Activated CD4-positive, alpha-beta memory T cell treated with anti-CD3 and anti-CD28 coated beads for 36 hours (primary cell): ENCODE data around the gene FGF18. TPM values are rescaled to one million over a fixed set of nuclear protein-coding genes. Genes with fewer than 3 reads are reported as not detected.
A peak's percentile ranks its signal among the peaks of the same experiment; 100 is the strongest.

ENCODE experiments used
- CTCF ChIA-PET: fragments of 350-600 bp; sonication (Branson Sonifier 250); formaldehyde crosslinking; loops from one replicate; lab custom pipeline; 2021; ENCODE audit warnings: antibody characterized with exemption, inconsistent platforms; lab: Charles Lee
- POLR2A ChIA-PET: fragments of 350-600 bp; sonication (Branson Sonifier 250); formaldehyde crosslinking; loops from one replicate; lab custom pipeline; 2021; ENCODE audit warnings: antibody characterized with exemption; lab: Charles Lee
- DNase-seq: peaks from one replicate; pipeline ENCODE4 v3.0.0-alpha.2; 2020
- H3K27ac Mint-ChIP-seq: one replicate; pipeline ENCODE4 v1.8.0; 2021; ENCODE audit warnings: mixed read lengths
- H3K27me3 Mint-ChIP-seq: one replicate; pipeline ENCODE4 v1.8.0; 2021; ENCODE audit warnings: mixed read lengths
- H3K36me3 Mint-ChIP-seq: one replicate; pipeline ENCODE4 v1.8.0; 2021; ENCODE audit warnings: mixed read lengths
- H3K4me1 Mint-ChIP-seq: one replicate; pipeline ENCODE4 v1.8.0; 2021; ENCODE audit warnings: low read depth, mixed read lengths
- H3K4me3 Mint-ChIP-seq: one replicate; pipeline ENCODE4 v1.8.0; 2021; ENCODE audit warnings: mild to moderate bottlenecking, mixed read lengths
- H3K9me3 Mint-ChIP-seq: one replicate; pipeline ENCODE4 v1.8.0; 2021; ENCODE audit warnings: mixed read lengths
- intact Hi-C: fragments of 100-400 bp; cut with micrococcal nuclease; formaldehyde crosslinking; loops from one replicate; pipeline ENCODE4 v1.15.1; 2023
- total RNA-seq, 2 experiments: library from RNA; stranded (reverse); gene quantifications; one replicate each; pipeline ENCODE4 v1.2.3, GENCODE V29; 2021

The FGF18 gene
- total RNA-seq, 2 experiments from 2014 or later: 0.10 TPM; not detected in 1

- intact Hi-C loops: loop anchor here (10.0 kb wide), 2 partner anchors 190 to 630 kb away; no protein-coding TSS in a partner anchor
- H3K4me1 Mint-ChIP-seq: peaks cover 16% of the 10 kb centered on the region
- H3K27me3 Mint-ChIP-seq: peaks cover 2% of the 10 kb centered on the region
- no peak overlapping the region for H3K27ac Mint-ChIP-seq
- ChIA-PET CTCF (no interaction called here), POLR2A (interaction anchor here (1.4 kb wide), 1 partner anchor 16 kb away, joined by 3 read pairs; no protein-coding TSS in a partner anchor)
- peaks cover 27% of the 10 kb centered on the region for H3K36me3 Mint-ChIP-seq
- no peak for DNase-seq
- H3K4me3 Mint-ChIP-seq: no peak overlapping the region
- no peaks in the 10 kb centered on the region for H3K9me3 Mint-ChIP-seq
These were observed 4.2 kb upstream of the FGF18 start for GRCh38 chr5:171415115-171415730.

GRCh38 chr5:171416160-171417049, 3.0 kb upstream of the FGF18 start:
- Mint-ChIP-seq H3K4me1 (peaks cover 16% of the 10 kb centered on the region), H3K36me3 (peaks cover 18% of the 10 kb centered on the region), H3K27ac (no peak overlapping the region), H3K4me3 (no peak overlapping the region), H3K27me3 (peaks cover 10% of the 10 kb centered on the region), H3K9me3 (no peaks in the 10 kb centered on the region)
- ChIA-PET POLR2A (interaction anchor here (1.4 kb wide), 1 partner anchor 17 kb away, joined by 3 read pairs; no protein-coding TSS in a partner anchor), CTCF (no interaction called here)
- no peak for DNase-seq
- intact Hi-C loops: loop anchor here (10.0 kb wide), 2 partner anchors 188 to 628 kb away; no protein-coding TSS in a partner anchor

- CTCF ChIA-PET: interaction anchor here (0.7 to 3.7 kb wide), 21 partner anchors 13 to 1279 kb away, joined by 3 to 25 read pairs (median 4); partner anchors contain the start of gene FBXW11
- POLR2A ChIA-PET: interaction anchor here (0.9 to 1.0 kb wide), 2 partner anchors 10 to 488 kb away, joined by 3 read pairs; no protein-coding TSS in a partner anchor
- H3K27ac Mint-ChIP-seq: no peak overlapping the region
- peak overlapping the region; percentile 52 for H3K4me3 Mint-ChIP-seq
- peaks cover 1% of the 10 kb centered on the region for H3K36me3 Mint-ChIP-seq
- peaks cover 12% of the 10 kb centered on the region for H3K4me1 Mint-ChIP-seq
- intact Hi-C loops: loop anchor here (1.0 to 10.0 kb wide), 4 partner anchors 28 to 626 kb away; no protein-coding TSS in a partner anchor
- H3K27me3 Mint-ChIP-seq: peaks cover 14% of the 10 kb centered on the region
- H3K9me3 Mint-ChIP-seq: no peaks in the 10 kb centered on the region
- DNase-seq: peak; percentile 74
These were observed 998 bp upstream of the FGF18 start for GRCh38 chr5:171418316-171418981.

GRCh38 chr5:171419688-171420430, 412 bp downstream of the FGF18 start:
- ChIA-PET POLR2A (interaction anchor here (0.7 to 1.0 kb wide), 3 partner anchors 12 to 33 kb away, joined by 3 to 7 read pairs (median 3); partner anchors contain the start of gene NPM1), CTCF (interaction anchor here (0.7 to 3.7 kb wide), 13 partner anchors 21 to 1277 kb away, joined by 3 to 25 read pairs (median 5); partner anchors contain the start of gene FBXW11)
- intact Hi-C loops: loop anchor here (2.0 to 10.0 kb wide), 3 partner anchors 29 to 625 kb away; no protein-coding TSS in a partner anchor
- peak overlapping the region; percentile 59 for H3K4me3 Mint-ChIP-seq
- peak; percentile 33 for DNase-seq
- H3K27ac Mint-ChIP-seq: no peak overlapping the region
- peaks cover 14% of the 10 kb centered on the region for H3K27me3 Mint-ChIP-seq
- no peaks in the 10 kb centered on the region for H3K36me3 Mint-ChIP-seq
- peaks cover 12% of the 10 kb centered on the region for H3K4me1 Mint-ChIP-seq
- H3K9me3 Mint-ChIP-seq: no peaks in the 10 kb centered on the region

GRCh38 chr5:171420431-171421241, 1.2 kb downstream of the FGF18 start:
- intact Hi-C loops: no loop called here
- Mint-ChIP-seq H3K36me3 (no peaks in the 10 kb centered on the region), H3K4me1 (peaks cover 12% of the 10 kb centered on the region), H3K27ac (no peak overlapping the region), H3K4me3 (peak overlapping the region; percentile 59), H3K27me3 (peaks cover 14% of the 10 kb centered on the region), H3K9me3 (no peaks in the 10 kb centered on the region)
- ChIA-PET CTCF (interaction anchor here (1.7 to 3.7 kb wide), 2 partner anchors 438 to 487 kb away, joined by 5 to 25 read pairs; no protein-coding TSS in a partner anchor), POLR2A (no interaction called here)
- no peak for DNase-seq

- CTCF ChIA-PET: interaction anchor here (1.7 to 3.7 kb wide), 2 partner anchors 437 to 486 kb away, joined by 5 to 25 read pairs; no protein-coding TSS in a partner anchor
- Mint-ChIP-seq H3K4me3 (no peak overlapping the region), H3K4me1 (peaks cover 12% of the 10 kb centered on the region), H3K27ac (no peak overlapping the region), H3K27me3 (peaks cover 14% of the 10 kb centered on the region), H3K9me3 (no peaks in the 10 kb centered on the region), H3K36me3 (no peaks in the 10 kb centered on the region)
- intact Hi-C loops: no loop called here
- no peak for DNase-seq
- POLR2A ChIA-PET: interaction anchor here (0.5 kb wide), 1 partner anchor 466 kb away, joined by 3 read pairs; no protein-coding TSS in a partner anchor
These were observed 2.1 kb downstream of the FGF18 start for GRCh38 chr5:171421331-171422262.

- H3K4me1 Mint-ChIP-seq: peaks cover 12% of the 10 kb centered on the region
- intact Hi-C loops: no loop called here
- no peaks in the 10 kb centered on the region for H3K9me3 Mint-ChIP-seq
- no peak overlapping the region for H3K4me3 Mint-ChIP-seq
- no peak overlapping the region for H3K27ac Mint-ChIP-seq
- ChIA-PET POLR2A (no interaction called here), CTCF (no interaction called here)
- DNase-seq: no peak
- H3K27me3 Mint-ChIP-seq: peaks cover 14% of the 10 kb centered on the region
- no peaks in the 10 kb centered on the region for H3K36me3 Mint-ChIP-seq
These were observed 3.0 kb downstream of the FGF18 start for GRCh38 chr5:171422495-171422894.

GRCh38 chr5:171422902-171423663, 3.6 kb downstream of the FGF18 start:
- peaks cover 14% of the 10 kb centered on the region for H3K27me3 Mint-ChIP-seq
- peaks cover 9% of the 10 kb centered on the region for H3K4me1 Mint-ChIP-seq
- no peaks in the 10 kb centered on the region for H3K9me3 Mint-ChIP-seq
- DNase-seq: no peak
- POLR2A ChIA-PET: no interaction called here
- H3K4me3 Mint-ChIP-seq: no peak overlapping the region
- H3K36me3 Mint-ChIP-seq: no peaks in the 10 kb centered on the region
- CTCF ChIA-PET: no interaction called here
- no peak overlapping the region for H3K27ac Mint-ChIP-seq
- intact Hi-C loops: no loop called here

GRCh38 chr5:171424726-171425125, 5.3 kb downstream of the FGF18 start:
- peaks cover 2% of the 10 kb centered on the region for H3K4me1 Mint-ChIP-seq
- no peak overlapping the region for H3K27ac Mint-ChIP-seq

More at GRCh38 chr5:171424726-171425125, 5.3 kb downstream of the FGF18 start:
- CTCF ChIA-PET: interaction anchor here (1.1 kb wide), 1 partner anchor 635 kb away, joined by 3 read pairs; no protein-coding TSS in a partner anchor
- Mint-ChIP-seq H3K27me3 (peaks cover 14% of the 10 kb centered on the region), H3K4me3 (no peak overlapping the region), H3K9me3 (no peaks in the 10 kb centered on the region), H3K36me3 (no peaks in the 10 kb centered on the region)
- intact Hi-C loops: no loop called here
- no peak for DNase-seq
- POLR2A ChIA-PET: no interaction called here
